IMR-90 (cell line): ENCODE data around the gene UBE2J1. TPM values are rescaled to one million over a fixed set of nuclear protein-coding genes. Genes with fewer than 3 reads are reported as not detected.

ENCODE experiments used
- ATAC-seq: fragments of 200-7000 bp; cut with Tn5 transposase; 2 replicates; pipeline ENCODE4 v1.9.1; 2020; ENCODE audit warnings: low read depth, mild to moderate bottlenecking, moderate library complexity
- BruUV-seq: library from RNA; stranded (reverse); fragments of 400-500 nt; replicated peaks from 2 replicates; lab custom pipeline; 2021; lab: Mats Ljungman, UMichigan
- CTCF ChIA-PET: fragments of 300-600 bp; formaldehyde crosslinking; extraction: SDS; loops from one replicate; lab custom pipeline; 2021; ENCODE audit warnings: antibody characterized with exemption; lab: Yijun Ruan, JAX
- POLR2A ChIA-PET: fragments of 300-600 bp; sonication (Branson Sonifier 250); formaldehyde crosslinking; loops from one replicate; lab custom pipeline; 2022; ENCODE audit warnings: antibody characterized with exemption; ENCODE audit not compliant: unreplicated experiment; lab: Charles Lee
- DNase-seq: peaks from one replicate; pipeline ENCODE4 v3.0.0; 2013
- H2AFZ ChIP-seq: replicated peaks from 2 replicates; pipeline ENCODE3; 2013; ENCODE audit warnings: low read length, mild to moderate bottlenecking; ENCODE audit not compliant: poor library complexity
- H2AK5ac ChIP-seq: 2 replicates; pipeline ENCODE4 v1.6.1; 2013; ENCODE audit warnings: low read depth, low read length, inconsistent platforms
- H2AK9ac ChIP-seq: replicated peaks from 2 replicates; pipeline ENCODE3; 2013; ENCODE audit warnings: mild to moderate bottlenecking, low read depth, low read length, moderate library complexity; ENCODE audit not compliant: poor library complexity
- H2BK120ac ChIP-seq: 2 replicates; pipeline ENCODE4 v1.6.1; 2013; ENCODE audit warnings: low read depth, low read length, inconsistent platforms
- H2BK15ac ChIP-seq: 3 replicates; pipeline ENCODE4 v1.6.1; 2013; ENCODE audit warnings: low read depth, low read length, inconsistent platforms
- H2BK20ac ChIP-seq: 2 replicates; pipeline ENCODE4 v1.6.1; 2013; ENCODE audit warnings: low read depth, mild to moderate bottlenecking, inconsistent platforms, low read length, moderate library complexity
- H2BK5ac ChIP-seq: 2 replicates; pipeline ENCODE4 v1.6.1; 2013; ENCODE audit warnings: mild to moderate bottlenecking, low read depth, low read length, inconsistent platforms; ENCODE audit not compliant: poor library complexity, severe bottlenecking
- H3K14ac ChIP-seq: replicated peaks from 2 replicates; pipeline ENCODE4 v1.6.1; 2013; ENCODE audit warnings: low read depth, low read length, inconsistent platforms
- H3K18ac ChIP-seq: 2 replicates; pipeline ENCODE4 v1.6.1; 2013; ENCODE audit warnings: low read depth, low read length, control low read depth
- H3K23ac ChIP-seq: 2 replicates; pipeline ENCODE4 v1.6.1; 2013; ENCODE audit warnings: low read depth, low read length, inconsistent platforms
- H3K27ac ChIP-seq: 2 replicates; pipeline ENCODE4 v1.5.1; 2013; ENCODE audit warnings: mild to moderate bottlenecking, control low read depth, low read length; ENCODE audit not compliant: insufficient read depth
- H3K27me3 ChIP-seq: 2 replicates; pipeline ENCODE4 v1.6.1; 2013; ENCODE audit warnings: low read length; ENCODE audit not compliant: control insufficient read depth, insufficient read depth
- H3K36me3 ChIP-seq: 2 replicates; pipeline ENCODE4 v1.6.1; 2013; ENCODE audit warnings: low read length, mixed read lengths; ENCODE audit not compliant: control insufficient read depth, insufficient read depth
- H3K4ac ChIP-seq: 2 replicates; pipeline ENCODE4 v1.6.1; 2013; ENCODE audit warnings: low read depth, low read length, inconsistent platforms
- H3K4me1 ChIP-seq: 2 replicates; pipeline ENCODE4 v1.6.1; 2013; ENCODE audit warnings: low read length, mixed read lengths; ENCODE audit not compliant: control insufficient read depth, insufficient read depth
- H3K4me2 ChIP-seq: 2 replicates; pipeline ENCODE4 v1.6.1; 2013; ENCODE audit warnings: low read depth, mild to moderate bottlenecking, control low read depth, low read length, moderate library complexity
- H3K4me3 ChIP-seq: 2 replicates; pipeline ENCODE4 v1.5.1; 2013; ENCODE audit warnings: low read depth, mild to moderate bottlenecking, control low read depth, low read length, moderate library complexity; ENCODE audit not compliant: insufficient read depth
- H3K56ac ChIP-seq: 2 replicates; pipeline ENCODE4 v1.6.1; 2013; ENCODE audit warnings: low read length, inconsistent platforms; ENCODE audit not compliant: insufficient read depth; ENCODE audit errors: extremely low read depth
- H3K79me1 ChIP-seq, 2 experiments: 2 replicates each; pipeline ENCODE4 v1.6.1; 2013; ENCODE audit warnings: low read length in 2 of 2, inconsistent platforms in 1 of 2, low read depth in 1 of 2
- H3K9ac ChIP-seq: 2 replicates; pipeline ENCODE4 v1.6.1; 2013; ENCODE audit warnings: low read depth, low read length, control low read depth
- H3K9me1 ChIP-seq: 2 replicates; pipeline ENCODE4 v1.6.1; 2013; ENCODE audit warnings: low read length, inconsistent platforms; ENCODE audit not compliant: insufficient read depth
- H3K9me3 ChIP-seq: 2 replicates; pipeline ENCODE4 v1.6.1; 2013; ENCODE audit warnings: low read length; ENCODE audit not compliant: control insufficient read depth, insufficient read depth
- H4K20me1 ChIP-seq: 2 replicates; pipeline ENCODE4 v1.6.1; 2013; ENCODE audit warnings: low read length, inconsistent platforms; ENCODE audit not compliant: insufficient read depth
- H4K5ac ChIP-seq: 2 replicates; pipeline ENCODE4 v1.6.1; 2013; ENCODE audit warnings: mild to moderate bottlenecking, low read depth, low read length, control low read depth
- H4K8ac ChIP-seq, 2 experiments: 2 replicates each; pipeline ENCODE4 v1.6.1; 2013; ENCODE audit warnings: low read depth in 2 of 2, low read length in 2 of 2, control low read depth in 1 of 2, inconsistent platforms in 1 of 2
- H4K91ac ChIP-seq: 2 replicates; pipeline ENCODE4 v1.6.1; 2013; ENCODE audit warnings: low read depth, low read length, inconsistent platforms; ENCODE audit not compliant: insufficient read depth
- CTCF ChIP-seq: conservative IDR thresholded peaks from 2 replicates; pipeline ENCODE4 v1.5.1; 2012; ENCODE audit warnings: mild to moderate bottlenecking, low read depth, low read length, improper control_type of control experiment
- RAD21 ChIP-seq: IDR thresholded peaks from 2 replicates; pipeline ENCODE4 v1.6.1; 2012; ENCODE audit warnings: low read length, improper control_type of control experiment
- USF2 ChIP-seq: fragments of 150-350 bp; IDR thresholded peaks from 2 replicates; pipeline ENCODE4 v1.6.1; 2017; ENCODE audit warnings: mild to moderate bottlenecking, antibody characterized with exemption, low read length, low read depth
- WGBS, 2 experiments: methylation state at CpG; one replicate each; pipeline versions ENCODE4 v1.1.5 to v1.1.7; 2013; ENCODE audit warnings: missing lambda C conversion rate in 2 of 2; ENCODE audit not compliant: insufficient read length in 1 of 2; ENCODE audit errors: extremely low coverage in 2 of 2; 5-methylcytosine and 5-hydroxymethylcytosine counted together
- dilution Hi-C: fragments of 300-500 bp; cut with HindIII; formaldehyde crosslinking; loops from one replicate; pipeline ENCODE4 v1.14.3; 2018; ENCODE audit warnings: low sequenced_read_pairs; ENCODE audit not compliant: unreplicated experiment
- in situ Hi-C: fragments of 300-500 bp; cut with MboI; formaldehyde crosslinking; loops from 3 replicates; pipeline ENCODE4 v1.14.3; 2019; ENCODE audit warnings: low sequenced_read_pairs, inconsistent platforms, mixed read lengths
- intact Hi-C: fragments of 100-400 bp; cut with micrococcal nuclease; formaldehyde crosslinking; loops from 2 replicates; pipeline ENCODE4 v1.10.0; 2022
- polyA plus RNA-seq, 3 experiments: library from polyadenylated mRNA; depleted of rRNA; stranded (reverse); fragments of >200 nt; gene quantifications; 2 replicates each; pipeline ENCODE4 v1.2.3, GENCODE V29; 2012; ENCODE audit warnings: low replicate concordance in 1 of 3
- total RNA-seq: library from RNA; depleted of rRNA; stranded (reverse); fragments of >200 nt; gene quantifications from 2 replicates; pipeline ENCODE4 v1.2.3, GENCODE V29; 2012

UBE2J1 gene
- total and polyA plus RNA-seq, 2 of the 4 experiments (the other 2 are of a cell fraction): 20.9 to 35.3 TPM

GRCh38 chr6:89310929-89311328 is 41.6 kb downstream of the UBE2J1 start:
- Histone ChIP-seq H3K4me3 (no peak overlapping the region), H2BK5ac (no peak overlapping the region), H2AFZ (no peak overlapping the region), H4K5ac (no peak overlapping the region), H3K4ac (no peak overlapping the region), H2BK20ac (no peak overlapping the region), H2AK5ac (no peak overlapping the region), H2AK9ac (no peak overlapping the region), H2BK15ac (no peak overlapping the region), H3K4me2 (no peak overlapping the region), H3K4me1 (peaks cover 6% of the 10 kb centered on the region; the same call in 1 of the 2 replicates), H3K27ac (no peak overlapping the region), H3K79me1 (no peaks in the 10 kb centered on the region), H3K18ac (no peak overlapping the region), H4K20me1 (peaks cover 17% of the 10 kb centered on the region; the same call in 1 of the 2 replicates), H3K14ac (no peak overlapping the region), H3K27me3 (peaks cover 18% of the 10 kb centered on the region), H3K56ac (no peak overlapping the region), H3K9me3 (no peaks in the 10 kb centered on the region), H3K9ac (no peak overlapping the region), H3K9me1 (peaks cover 8% of the 10 kb centered on the region; the same call in 1 of the 2 replicates), H3K36me3 (peaks cover 5% of the 10 kb centered on the region), H4K8ac (no peak overlapping the region), H2BK120ac (no peak overlapping the region), H3K23ac (no peak overlapping the region), H4K91ac (no peak overlapping the region)
- DNase-seq (no peak), ATAC-seq (peak; percentile 16; the same call in 1 of the 2 replicates)
- no peak for TF ChIP-seq RAD21
- TF ChIP-seq USF2: no peak
- no peak for TF ChIP-seq CTCF
- no TSS peak for BruUV-seq
- POLR2A ChIA-PET: no interaction called here
- intact Hi-C loops: loop anchor here (1.0 kb wide), 2 partner anchors 58 to 299 kb away; no protein-coding TSS in a partner anchor
- dilution Hi-C loops: no loop called here
- CTCF ChIA-PET: interaction anchor here (1.0 to 1.7 kb wide), 4 partner anchors 13 to 58 kb away, joined by 3 to 6 read pairs (median 4); no protein-coding TSS in a partner anchor
- 60% methylated on average over 2 of the region's 11 CpGs; no CpG with 5 or more reads in 1 of the 2 experiments for WGBS, 2 experiments
- in situ Hi-C loops: no loop called here
